H1 (cell line): ENCODE results near the gene CHAT. TPM values are rescaled to one million over a fixed set of nuclear protein-coding genes. Genes with fewer than 3 reads are reported as not detected.

ENCODE experiments used
- CTCF ChIA-PET: fragments of 300-600 bp; sonication (Branson Sonifier 250); formaldehyde crosslinking; loops from one replicate; lab custom pipeline; 2021; ENCODE audit not compliant: partially characterized antibody; lab: Charles Lee
- POLR2A ChIA-PET: fragments of 300-600 bp; sonication (Branson Sonifier 250); formaldehyde crosslinking; loops from one replicate; lab custom pipeline; 2021; ENCODE audit warnings: inconsistent platforms; ENCODE audit not compliant: partially characterized antibody; lab: Charles Lee
- DNase-seq, 2 experiments: peaks; one replicate each; pipeline versions ENCODE4 v3.0.0 to v3.0.0-alpha.2; 2010 to 2022; ENCODE audit warnings: low spot score in 2 of 2, low read depth in 1 of 2, mixed read lengths in 1 of 2
- FAIRE-seq: peaks from 2 replicates; lab custom pipeline; 2011; peaks lifted over from hg19 to GRCh38; lab: Jason Lieb, UNC
- H2AFZ ChIP-seq: 2 replicates; pipeline ENCODE4 v1.8.1; 2012; ENCODE audit warnings: low read length, inconsistent platforms
- H2AK5ac ChIP-seq: 2 replicates; pipeline ENCODE4 v1.6.1; 2013; ENCODE audit warnings: low read depth, low read length
- H2BK120ac ChIP-seq: replicated peaks from 2 replicates; pipeline ENCODE3; 2013; ENCODE audit warnings: low read depth, low read length, inconsistent platforms
- H2BK12ac ChIP-seq: 2 replicates; pipeline ENCODE4 v1.6.1; 2013; ENCODE audit warnings: low read depth, low read length
- H2BK15ac ChIP-seq: 2 replicates; pipeline ENCODE4 v1.6.1; 2013; ENCODE audit warnings: low read length
- H2BK20ac ChIP-seq: 2 replicates; pipeline ENCODE4 v1.6.1; 2013; ENCODE audit warnings: low read length
- H2BK5ac ChIP-seq: 2 replicates; pipeline ENCODE4 v1.6.1; 2013; ENCODE audit warnings: low read depth, low read length
- H3K14ac ChIP-seq: 2 replicates; pipeline ENCODE4 v1.6.1; 2013; ENCODE audit warnings: inconsistent platforms; ENCODE audit not compliant: insufficient read length
- H3K18ac ChIP-seq: 2 replicates; pipeline ENCODE4 v1.6.1; 2013; ENCODE audit warnings: low read length; ENCODE audit errors: extremely low read depth
- H3K23ac ChIP-seq: 2 replicates; pipeline ENCODE4 v1.6.1; 2013; ENCODE audit warnings: inconsistent platforms; ENCODE audit not compliant: insufficient read length
- H3K23me2 ChIP-seq: 2 replicates; pipeline ENCODE4 v1.6.1; 2013; ENCODE audit warnings: low read depth, low read length
- H3K27ac ChIP-seq: 2 replicates; pipeline ENCODE4 v1.6.1; 2011; ENCODE audit warnings: low read depth, low read length, inconsistent platforms
- H3K27me3 ChIP-seq, 4 experiments: replicated peaks in 1 of 4; 1 replicate in 1 of 4; 2 replicates in 3 of 4; pipeline versions ENCODE4 v1.6.1 to v1.8.1; 2011 to 2013; ENCODE audit warnings: low read length in 3 of 4, mild to moderate bottlenecking in 3 of 4, inconsistent platforms in 2 of 4, mixed read lengths in 2 of 4, moderate library complexity in 1 of 4; ENCODE audit not compliant: control insufficient read depth in 3 of 4, insufficient read depth in 3 of 4; ENCODE audit errors: extremely low read depth in 1 of 4
- H3K36me3 ChIP-seq, 4 experiments: 2 replicates each; pipeline versions ENCODE4 v1.6.1 to v1.8.1; 2011 to 2013; ENCODE audit warnings: mild to moderate bottlenecking in 4 of 4, low read length in 3 of 4, moderate library complexity in 2 of 4, control low read depth in 1 of 4, inconsistent platforms in 1 of 4; ENCODE audit not compliant: insufficient read depth in 4 of 4, control insufficient read depth in 2 of 4
- H3K4ac ChIP-seq: replicated peaks from 2 replicates; pipeline ENCODE3; 2013; ENCODE audit warnings: low read length, low read depth, mixed read lengths, inconsistent platforms; ENCODE audit not compliant: insufficient read length
- H3K4me1 ChIP-seq, 4 experiments: replicated peaks in 1 of 4; 1 replicate in 1 of 4; 2 replicates in 3 of 4; pipeline versions ENCODE4 v1.6.1 to v1.8.1; 2011 to 2013; ENCODE audit warnings: low read length in 3 of 4, inconsistent platforms in 2 of 4, mixed read lengths in 1 of 4; ENCODE audit not compliant: insufficient read depth in 4 of 4, control insufficient read depth in 3 of 4
- H3K4me2 ChIP-seq, 2 experiments: 2 replicates each; pipeline versions ENCODE4 v1.6.1 to v1.8.1; 2011 to 2013; ENCODE audit warnings: low read depth in 2 of 2, low read length in 2 of 2, control low read depth in 1 of 2, inconsistent platforms in 1 of 2, mild to moderate bottlenecking in 1 of 2; ENCODE audit not compliant: insufficient read depth in 1 of 2
- H3K4me3 ChIP-seq, 4 experiments: fragments of 200-600, 300-600 bp in 1 of 4; sonication (generic), shearing (Covaris generic), sonication (Bioruptor Twin) in 1 of 4; 2 replicates each; pipeline versions ENCODE4 v1.5.1 to v1.8.1; 2011 to 2016; ENCODE audit warnings: low read length in 4 of 4, low read depth in 3 of 4, control low read depth in 2 of 4, inconsistent platforms in 2 of 4, mild to moderate bottlenecking in 2 of 4, mixed read lengths in 1 of 4, moderate library complexity in 1 of 4; ENCODE audit not compliant: insufficient read depth in 2 of 4; ENCODE audit errors: extremely low read depth in 1 of 4
- H3K56ac ChIP-seq: replicated peaks from 2 replicates; pipeline ENCODE3; 2013; ENCODE audit warnings: low read depth, mild to moderate bottlenecking, mixed read lengths, low read length, inconsistent platforms; ENCODE audit not compliant: insufficient read length
- H3K79me1 ChIP-seq: 2 replicates; pipeline ENCODE4 v1.6.1; 2013; ENCODE audit warnings: low read depth, low read length, control low read depth
- H3K79me2 ChIP-seq, 2 experiments: 2 replicates each; pipeline versions ENCODE4 v1.6.1 to v1.8.1; 2012 to 2013; ENCODE audit warnings: low read length in 2 of 2, mild to moderate bottlenecking in 2 of 2, inconsistent platforms in 1 of 2; ENCODE audit not compliant: insufficient read depth in 2 of 2, control insufficient read depth in 1 of 2
- H3K9ac ChIP-seq, 4 experiments: replicated peaks in 1 of 4; 1 replicate in 1 of 4; 2 replicates in 3 of 4; pipeline versions ENCODE4 v1.6.1 to v1.8.1; 2011 to 2013; ENCODE audit warnings: low read depth in 3 of 4, low read length in 3 of 4, control low read depth in 2 of 4, mild to moderate bottlenecking in 2 of 4, moderate library complexity in 2 of 4, inconsistent platforms in 1 of 4; ENCODE audit errors: extremely low read depth in 1 of 4
- H3K9me3 ChIP-seq, 2 experiments: 2 replicates each; pipeline versions ENCODE4 v1.6.1 to v1.8.1; 2012 to 2013; ENCODE audit warnings: mild to moderate bottlenecking in 2 of 2, moderate library complexity in 2 of 2, control low read depth in 1 of 2, inconsistent platforms in 1 of 2, low read depth in 1 of 2, low read length in 1 of 2, mixed read lengths in 1 of 2; ENCODE audit not compliant: insufficient read depth in 2 of 2
- H4K20me1 ChIP-seq, 2 experiments: replicated peaks in 1 of 2; 2 replicates each; pipeline versions ENCODE3 to v1.8.1; 2011 to 2013; ENCODE audit warnings: inconsistent platforms in 2 of 2, low read length in 2 of 2, mild to moderate bottlenecking in 1 of 2; ENCODE audit not compliant: insufficient read depth in 2 of 2, control insufficient read depth in 1 of 2
- H4K5ac ChIP-seq: 2 replicates; pipeline ENCODE4 v1.6.1; 2013; ENCODE audit warnings: low read length, low read depth, mixed read lengths, inconsistent platforms; ENCODE audit not compliant: insufficient read length
- H4K8ac ChIP-seq: 2 replicates; pipeline ENCODE4 v1.8.0; 2013; ENCODE audit warnings: mild to moderate bottlenecking, moderate library complexity, low read length, inconsistent platforms; ENCODE audit not compliant: insufficient read depth; ENCODE audit errors: extremely low read depth
- H4K91ac ChIP-seq: replicated peaks from 2 replicates; pipeline ENCODE3; 2013; ENCODE audit warnings: low read length, mixed read lengths, inconsistent platforms; ENCODE audit not compliant: insufficient read length
- ASH2L ChIP-seq: fragments of 200-600, 300-600 bp; sonication (generic); IDR thresholded peaks from one replicate; pipeline ENCODE4 v1.7.1; 2017; ENCODE audit warnings: low read length
- E2F6 ChIP-seq: IDR thresholded peaks from 2 replicates; pipeline ENCODE4 v1.6.1; 2012; ENCODE audit warnings: inconsistent platforms
- JUND ChIP-seq: IDR thresholded peaks from 2 replicates; pipeline ENCODE4 v1.6.1; 2011; ENCODE audit warnings: mild to moderate bottlenecking, improper control_type of control experiment, low read length
- KDM5A ChIP-seq: fragments of 200-600 bp; IDR thresholded peaks from 2 replicates; pipeline ENCODE4 v1.7.1; 2012; ENCODE audit warnings: mild to moderate bottlenecking, low read length, inconsistent platforms, mixed read lengths
- NANOG ChIP-seq: IDR thresholded peaks from 2 replicates; pipeline ENCODE4 v1.6.1; 2011; ENCODE audit warnings: low read length, low read depth, mild to moderate bottlenecking, inconsistent platforms; ENCODE audit not compliant: insufficient read depth, poor library complexity, severe bottlenecking
- PHF8 ChIP-seq: fragments of 200-600 bp; sonication (generic); conservative IDR thresholded peaks from 2 replicates; pipeline ENCODE4 v1.7.1; 2012; ENCODE audit warnings: low read depth, mild to moderate bottlenecking, inconsistent platforms, low read length, moderate library complexity
- POLR2AphosphoS5 ChIP-seq: IDR thresholded peaks from 2 replicates; pipeline ENCODE4 v1.6.1; 2011; ENCODE audit warnings: low read depth, low read length
- RXRA ChIP-seq: IDR thresholded peaks from 2 replicates; pipeline ENCODE4 v1.6.1; 2011; ENCODE audit warnings: low read depth, mild to moderate bottlenecking, low read length, moderate library complexity; ENCODE audit not compliant: insufficient read depth
- SP2 ChIP-seq: IDR thresholded peaks from 2 replicates; pipeline ENCODE4 v1.6.1; 2012; ENCODE audit warnings: mild to moderate bottlenecking, low read length, inconsistent platforms
- TAF7 ChIP-seq: optimal IDR thresholded peaks from 2 replicates; pipeline ENCODE3; 2011; ENCODE audit warnings: low read depth, mild to moderate bottlenecking, inconsistent platforms, low read length, moderate library complexity, borderline replicate concordance
- TCF12 ChIP-seq: IDR thresholded peaks from 2 replicates; pipeline ENCODE4 v1.6.1; 2011; ENCODE audit warnings: low read depth, mild to moderate bottlenecking, low read length
- WGBS, 2 experiments: shearing (Covaris generic) in 1 of 2; methylation state at CpG; one replicate each; pipeline versions ENCODE4 v1.1.6 to v1.1.7; 2013 to 2015; ENCODE audit warnings: low lambda C conversion rate in 2 of 2, mixed read lengths in 2 of 2, inconsistent platforms in 1 of 2, low coverage in 1 of 2, missing lambda C conversion rate in 1 of 2; ENCODE audit not compliant: insufficient replicate concordance in 2 of 2, insufficient coverage in 1 of 2, insufficient read length in 1 of 2; ENCODE audit errors: extremely low coverage in 1 of 2, missing lambda C conversion rate in 1 of 2; 5-methylcytosine and 5-hydroxymethylcytosine counted together
- polyA plus RNA-seq, 7 experiments: library from polyadenylated mRNA; depleted of rRNA in 3 of 7; stranded (reverse) in 5 of 7; unstranded in 2 of 7; fragments of >200 nt in 5 of 7; fragments of 200-250 nt in 2 of 7; gene quantifications; 1 replicate in 5 of 7; 2 replicates in 1 of 7; 4 replicates in 1 of 7; pipeline versions ENCODE4 v1.2.1 to v1.2.3, GENCODE V29; 2011 to 2013; ENCODE audit warnings: missing spikeins in 2 of 7, mixed read lengths in 2 of 7
- total RNA-seq: library from RNA; stranded (reverse); fragmentation: NEBNext Ultra II Directional; extraction: Animal tissue kit (Norgen Biotek cat#: 25700); gene quantifications from 2 replicates; pipeline ENCODE4 v1.2.1, GENCODE V29; 2021
- TF ChIP-seq, protein P1 (sequence below): IDR thresholded peaks from 2 replicates; pipeline ENCODE4 v1.6.1; 2012; ENCODE audit warnings: inconsistent platforms

Gene CHAT
- total and polyA plus RNA-seq, 2 of the 8 experiments (the other 6 are each of a cell fraction or from before 2014, with no cell fraction given) = not detected

DNA sequence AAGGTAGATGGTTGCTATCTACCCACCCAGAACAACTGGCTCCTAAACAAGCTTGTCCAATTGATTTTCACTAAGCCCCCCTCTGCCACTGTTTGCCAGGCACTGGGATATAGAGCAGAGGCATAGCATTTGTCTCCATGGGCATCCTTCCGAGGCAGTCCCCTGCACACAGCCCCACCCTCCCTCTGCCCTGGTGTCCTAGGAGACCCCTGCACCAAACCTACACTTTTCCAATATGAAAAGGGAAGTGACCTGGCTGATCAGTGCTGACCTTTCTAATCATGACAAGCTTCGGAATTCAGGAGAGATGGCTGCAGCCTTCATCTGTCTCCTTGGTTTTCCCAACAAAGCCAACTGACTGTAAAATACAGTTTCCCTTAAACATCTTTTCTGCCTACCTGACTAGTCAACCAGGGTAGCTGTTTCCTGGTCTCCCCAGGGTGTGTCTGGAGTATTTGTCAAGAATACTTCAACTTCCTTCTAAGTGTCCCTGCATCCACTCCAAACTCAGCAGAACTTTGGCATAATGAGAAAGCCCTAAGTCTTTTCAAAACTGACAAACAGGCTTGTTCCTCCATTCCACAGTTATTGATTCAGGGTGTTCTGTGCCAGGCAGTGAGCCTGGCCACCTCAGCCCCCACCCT lies 11.3 kb upstream of the CHAT start:
- no peaks in the 10 kb centered on the region for H3K23me2 ChIP-seq
- no peaks in the 10 kb centered on the region for H3K79me2 ChIP-seq
- H2BK20ac ChIP-seq = no peak overlapping the region
- CTCF ChIA-PET = interaction anchor here (0.7 to 6.3 kb wide), 4 partner anchors 9 to 123 kb away, joined by 3 to 30 read pairs (median 4); no protein-coding TSS in a partner anchor
- H4K91ac ChIP-seq = no peak overlapping the region
- no peak overlapping the region for H2AK5ac ChIP-seq
- no peak overlapping the region for H2BK12ac ChIP-seq
- H4K8ac ChIP-seq = no peak overlapping the region
- no peak overlapping the region for H3K23ac ChIP-seq
- H4K5ac ChIP-seq = no peak overlapping the region
- 89% methylated on average over 2 of the region's 2 CpGs; no CpG with 5 or more reads in 1 of the 2 experiments for WGBS, 2 experiments
- H3K14ac ChIP-seq = no peak overlapping the region
- no peak overlapping the region for H3K4me2 ChIP-seq
- H2BK15ac ChIP-seq = no peak overlapping the region
- no peak overlapping the region for H3K18ac ChIP-seq
- no peak overlapping the region for H2BK5ac ChIP-seq
- H2BK120ac ChIP-seq = no peak overlapping the region
- H3K4ac ChIP-seq = no peak overlapping the region
- H3K36me3 ChIP-seq = no peaks in the 10 kb centered on the region
- H3K27ac ChIP-seq = no peak overlapping the region
- H4K20me1 ChIP-seq = peaks cover 0 to 9% of the 10 kb centered on the region in 2 experiments
- no peaks in the 10 kb centered on the region for H3K79me1 ChIP-seq
- peaks cover 9 to 25% (median 21%) of the 10 kb centered on the region in 4 experiments for H3K27me3 ChIP-seq
- H3K56ac ChIP-seq = no peak overlapping the region
- no peak overlapping the region for H3K9ac ChIP-seq
- DNase-seq = no peak
- no peak for FAIRE-seq
- no peak overlapping the region for H2AFZ ChIP-seq
- no peak overlapping the region for H3K4me3 ChIP-seq
- POLR2A ChIA-PET = no interaction called here
- no peaks in the 10 kb centered on the region for H3K9me3 ChIP-seq
- no peaks in the 10 kb centered on the region; a peak in 1 of 7 replicates for H3K4me1 ChIP-seq
- no peak for TF ChIP-seq E2F6
- no peak for TF ChIP-seq KDM5A
- TF ChIP-seq RXRA = no peak
- TF ChIP-seq TAF7 = no peak
- TF ChIP-seq, protein P1, sequence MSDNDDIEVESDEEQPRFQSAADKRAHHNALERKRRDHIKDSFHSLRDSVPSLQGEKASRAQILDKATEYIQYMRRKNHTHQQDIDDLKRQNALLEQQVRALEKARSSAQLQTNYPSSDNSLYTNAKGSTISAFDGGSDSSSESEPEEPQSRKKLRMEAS = no peak
- TF ChIP-seq POLR2AphosphoS5 = no peak
- no peak for TF ChIP-seq SP2
- no peak for TF ChIP-seq PHF8
- TF ChIP-seq ASH2L = no peak
- TF ChIP-seq JUND = no peak
- TF ChIP-seq NANOG = no peak
- no peak for TF ChIP-seq TCF12
